ENCODE results near the gene COL4A4.

The COL4A4 gene

DNA sequence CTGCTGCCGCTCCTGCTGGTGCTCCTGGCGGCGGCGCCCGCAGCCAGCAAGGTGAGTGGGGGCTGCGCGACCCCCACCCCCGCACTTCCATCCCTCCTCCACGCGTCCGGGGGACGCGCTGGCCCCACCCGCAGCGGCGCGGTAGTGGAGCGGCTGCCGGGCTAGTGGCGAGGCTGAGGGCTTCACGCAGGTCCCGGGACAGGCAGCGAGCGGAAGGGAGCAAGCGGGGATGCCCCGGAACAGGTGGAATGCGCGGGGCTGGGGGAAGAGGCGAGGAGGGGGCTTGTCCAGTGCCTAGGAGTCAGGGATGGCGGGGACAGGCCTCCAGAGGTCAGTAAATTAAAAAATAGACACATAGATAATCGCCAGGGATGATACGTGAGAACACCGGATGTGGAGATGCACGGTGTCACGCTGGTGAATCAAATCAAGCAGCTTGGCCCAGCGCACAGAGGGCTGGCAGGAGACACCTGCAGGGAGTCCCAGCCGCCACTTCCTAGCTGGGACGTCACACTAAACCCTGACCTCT, 822 bp upstream of the COL4A4 start (continued):
- TF ChIP-seq ZNF324 (tag by site-specific recombination; IDR thresholded peaks at IDR 0.05) (no peak), SETDB1 (IDR thresholded peaks at IDR 0.05; ENCODE audit: insufficient read length, low read length) (no peak), ZSCAN30 (tag by site-specific recombination; IDR thresholded peaks at IDR 0.05) (no peak), ZNF513 (tag by site-specific recombination; IDR thresholded peaks at IDR 0.05) (no peak), ZNF121 (tag by site-specific recombination; IDR thresholded peaks at IDR 0.05) (no peak), ZBTB20 (tag by site-specific recombination; IDR thresholded peaks at IDR 0.05) (peak; percentile 92), PRDM1 (tag by site-specific recombination; IDR thresholded peaks at IDR 0.05) (no peak), SALL2 (tag by site-specific recombination; IDR thresholded peaks at IDR 0.05; ENCODE audit: borderline replicate concordance) (no peak), ZNF274 (IDR thresholded peaks at IDR 0.05; ENCODE audit: low read length) (no peak), ZNF274 (tag by site-specific recombination; IDR thresholded peaks at IDR 0.05; ENCODE audit: borderline replicate concordance) (no peak), ZNF350 (tag by site-specific recombination; IDR thresholded peaks at IDR 0.05) (no peak), ZBTB8A (tag by site-specific recombination; IDR thresholded peaks at IDR 0.05) (no peak), ZSCAN16 (tag by site-specific recombination; IDR thresholded peaks at IDR 0.05) (no peak), GLIS1 (tag by site-specific recombination; IDR thresholded peaks at IDR 0.05) (no peak), ZNF677 (tag by site-specific recombination; IDR thresholded peaks at IDR 0.05) (no peak), ZNF140 (tag by site-specific recombination; IDR thresholded peaks at IDR 0.05) (no peak), ZFP3 (tag by site-specific recombination; IDR thresholded peaks at IDR 0.05; ENCODE audit: low read depth) (no peak), ZNF341 (tag by site-specific recombination; IDR thresholded peaks at IDR 0.05; ENCODE audit: low read depth) (no peak), TCF7L2 (IDR thresholded peaks at IDR 0.05; ENCODE audit: borderline replicate concordance, low read depth, low read length) (no peak), OSR2 (tag by site-specific recombination; IDR thresholded peaks at IDR 0.05) (0 out of 2 replicates have a peak, but pooled peaks have one; percentile 28), PRDM2 (tag by site-specific recombination; IDR thresholded peaks at IDR 0.05; ENCODE audit: borderline replicate concordance) (no peak), ZNF292 (tag by site-specific recombination; IDR thresholded peaks at IDR 0.05; ENCODE audit: borderline replicate concordance, low read depth) (no peak), ZNF146 (tag by site-specific recombination; IDR thresholded peaks at IDR 0.05) (no peak), ZNF76 (tag by site-specific recombination; IDR thresholded peaks at IDR 0.05; ENCODE audit: borderline replicate concordance, low read depth) (no peak)
- TF ChIP-seq, protein P1, sequence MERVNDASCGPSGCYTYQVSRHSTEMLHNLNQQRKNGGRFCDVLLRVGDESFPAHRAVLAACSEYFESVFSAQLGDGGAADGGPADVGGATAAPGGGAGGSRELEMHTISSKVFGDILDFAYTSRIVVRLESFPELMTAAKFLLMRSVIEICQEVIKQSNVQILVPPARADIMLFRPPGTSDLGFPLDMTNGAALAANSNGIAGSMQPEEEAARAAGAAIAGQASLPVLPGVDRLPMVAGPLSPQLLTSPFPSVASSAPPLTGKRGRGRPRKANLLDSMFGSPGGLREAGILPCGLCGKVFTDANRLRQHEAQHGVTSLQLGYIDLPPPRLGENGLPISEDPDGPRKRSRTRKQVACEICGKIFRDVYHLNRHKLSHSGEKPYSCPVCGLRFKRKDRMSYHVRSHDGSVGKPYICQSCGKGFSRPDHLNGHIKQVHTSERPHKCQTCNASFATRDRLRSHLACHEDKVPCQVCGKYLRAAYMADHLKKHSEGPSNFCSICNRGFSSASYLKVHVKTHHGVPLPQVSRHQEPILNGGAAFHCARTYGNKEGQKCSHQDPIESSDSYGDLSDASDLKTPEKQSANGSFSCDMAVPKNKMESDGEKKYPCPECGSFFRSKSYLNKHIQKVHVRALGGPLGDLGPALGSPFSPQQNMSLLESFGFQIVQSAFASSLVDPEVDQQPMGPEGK (tag by site-specific recombination; IDR thresholded peaks at IDR 0.05) = peak; percentile 39; the same call in 1 of the 2 replicates
- TF ChIP-seq, protein P2, sequence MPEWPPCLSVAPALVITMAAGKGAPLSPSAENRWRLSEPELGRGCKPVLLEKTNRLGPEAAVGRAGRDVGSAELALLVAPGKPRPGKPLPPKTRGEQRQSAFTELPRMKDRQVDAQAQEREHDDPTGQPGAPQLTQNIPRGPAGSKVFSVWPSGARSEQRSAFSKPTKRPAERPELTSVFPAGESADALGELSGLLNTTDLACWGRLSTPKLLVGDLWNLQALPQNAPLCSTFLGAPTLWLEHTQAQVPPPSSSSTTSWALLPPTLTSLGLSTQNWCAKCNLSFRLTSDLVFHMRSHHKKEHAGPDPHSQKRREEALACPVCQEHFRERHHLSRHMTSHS (tag by site-specific recombination; IDR thresholded peaks at IDR 0.05) = no peak
- TF ChIP-seq, protein P3, sequence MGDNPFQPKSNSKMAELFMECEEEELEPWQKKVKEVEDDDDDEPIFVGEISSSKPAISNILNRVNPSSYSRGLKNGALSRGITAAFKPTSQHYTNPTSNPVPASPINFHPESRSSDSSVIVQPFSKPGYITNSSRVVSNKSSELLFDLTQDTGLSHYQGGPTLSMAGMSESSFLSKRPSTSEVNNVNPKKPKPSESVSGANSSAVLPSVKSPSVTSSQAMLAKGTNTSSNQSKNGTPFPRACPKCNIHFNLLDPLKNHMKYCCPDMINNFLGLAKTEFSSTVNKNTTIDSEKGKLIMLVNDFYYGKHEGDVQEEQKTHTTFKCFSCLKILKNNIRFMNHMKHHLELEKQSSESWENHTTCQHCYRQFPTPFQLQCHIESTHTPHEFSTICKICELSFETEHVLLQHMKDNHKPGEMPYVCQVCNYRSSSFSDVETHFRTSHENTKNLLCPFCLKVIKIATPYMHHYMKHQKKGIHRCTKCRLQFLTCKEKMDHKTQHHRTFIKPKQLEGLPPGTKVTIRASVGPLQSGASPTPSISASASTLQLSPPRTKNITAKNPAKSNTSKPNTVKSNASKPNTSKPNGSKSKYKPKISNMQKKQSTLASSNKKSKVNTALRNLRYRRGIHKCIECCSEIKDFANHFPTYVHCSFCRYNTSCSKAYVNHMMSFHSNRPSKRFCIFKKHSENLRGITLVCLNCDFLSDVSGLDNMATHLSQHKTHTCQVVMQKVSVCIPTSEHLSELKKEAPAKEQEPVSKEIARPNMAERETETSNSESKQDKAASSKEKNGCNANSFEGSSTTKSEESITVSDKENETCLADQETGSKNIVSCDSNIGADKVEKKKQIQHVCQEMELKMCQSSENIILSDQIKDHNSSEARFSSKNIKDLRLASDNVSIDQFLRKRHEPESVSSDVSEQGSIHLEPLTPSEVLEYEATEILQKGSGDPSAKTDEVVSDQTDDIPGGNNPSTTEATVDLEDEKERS (tag by site-specific recombination; IDR thresholded peaks at IDR 0.05) = no peak

Measured in HEK293 (cell line).